ENCODE data around the gene CHN1.

DNA sequence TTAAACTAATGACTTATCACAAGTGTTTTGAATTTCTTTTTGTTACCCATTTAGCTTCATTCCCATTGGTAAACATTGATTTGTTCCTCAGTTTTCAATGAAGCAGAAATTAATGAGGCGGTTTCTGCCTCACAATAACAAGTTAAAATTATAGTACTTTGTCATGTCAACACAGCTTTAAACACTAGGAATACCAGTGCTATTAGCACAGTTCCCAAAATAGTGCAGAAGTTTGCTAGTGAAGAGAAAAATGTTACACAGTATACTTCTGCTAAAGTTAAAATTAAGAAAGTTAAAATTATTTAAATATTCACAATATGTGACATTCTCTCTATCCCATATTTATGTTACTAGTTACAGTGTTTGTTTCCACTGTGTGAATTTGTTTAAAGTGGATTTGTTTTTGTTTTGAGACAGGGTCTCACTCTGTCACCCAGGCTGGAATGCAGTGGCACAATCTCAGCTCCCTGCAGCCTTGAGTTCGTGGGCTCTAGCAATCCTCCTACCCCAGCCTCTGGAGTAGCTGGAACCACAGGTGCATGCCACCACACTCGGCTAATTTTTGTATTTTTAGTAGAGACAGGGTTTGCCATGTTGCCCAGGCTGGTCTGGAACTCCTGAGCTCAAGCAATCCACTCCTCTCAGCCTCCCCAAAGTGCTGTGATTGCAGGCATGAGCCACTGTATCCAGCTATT, 3.8 kb upstream of the CHN1 start:
- TF ChIP-seq KDM1A (IDR thresholded peaks at IDR 0.05; ENCODE audit: borderline replicate concordance, low read length): no peak
- no peak for TF ChIP-seq JUND (IDR thresholded peaks at IDR 0.05; ENCODE audit: low read length)
- TF ChIP-seq EP300 (IDR thresholded peaks at IDR 0.05; ENCODE audit: borderline replicate concordance in 1 of 2, low read depth in 2 of 2, low read length in 2 of 2): no peak

Data from H1 (cell line).